Forelimb muscle (tissue), 1 donor: ENCODE results near the gene DNAL1. TPM values are rescaled to one million over a fixed set of nuclear protein-coding genes. Genes with fewer than 3 reads are reported as not detected.
"Not testable (repeated sequence)": the region's sequence is repeated elsewhere in the genome, so short reads cannot be mapped to it uniquely, and the experiment has no call there.

Experiments used
- DNase-seq: peaks from one replicate; pipeline ENCODE4 v3.0.0-alpha.2; 2013; ENCODE audit warnings: low read depth
- polyA plus RNA-seq: library from polyadenylated mRNA; unstranded; fragments of 120-200 nt; gene quantifications from one replicate; pipeline ENCODE4 v1.2.1, GENCODE V29; 2013; ENCODE audit not compliant: insufficient read length

The DNAL1 gene
- polyA plus RNA-seq, 1 donor: 6.8 TPM

- DNase-seq: not testable (repeated sequence)
Measured at GRCh38 chr14:73708076-73708475, 63.3 kb downstream of the DNAL1 start.

- no peak for DNase-seq
Measured at GRCh38 chr14:73709904-73710469, 65.2 kb downstream of the DNAL1 start.

GRCh38 chr14:73710737-73711136 is 66.0 kb downstream of the DNAL1 start:
- no peak for DNase-seq

GRCh38 chr14:73712071-73712506 is 67.3 kb downstream of the DNAL1 start:
- DNase-seq: no peak

- no peak for DNase-seq
Measured at GRCh38 chr14:73712540-73713180, 67.9 kb downstream of the DNAL1 start.

- no peak for DNase-seq
Measured at GRCh38 chr14:73713206-73713802, 68.5 kb downstream of the DNAL1 start.

GRCh38 chr14:73713803-73714655 is 69.2 kb downstream of the DNAL1 start, which contains the start of gene PNMA1:
PNMA1 (minus strand) TSS chr14:73714384; CDS start chr14:73713639, 745 bp downstream.
- DNase-seq: peak; percentile 60

- DNase-seq: no peak
Measured at GRCh38 chr14:73714656-73715081, 69.9 kb downstream of the DNAL1 start.

- no peak for DNase-seq
Measured at GRCh38 chr14:73715707-73716106, 70.9 kb downstream of the DNAL1 start.

GRCh38 chr14:73717266-73717665 is 72.5 kb downstream of the DNAL1 start:
- no peak for DNase-seq

- DNase-seq: no peak
Measured at GRCh38 chr14:73717711-73718417, 73.1 kb downstream of the DNAL1 start.

- no peak for DNase-seq
Measured at GRCh38 chr14:73718418-73719251, 73.8 kb downstream of the DNAL1 start.

- no peak for DNase-seq
Measured at GRCh38 chr14:73719361-73719760, 74.6 kb downstream of the DNAL1 start.

- no peak for DNase-seq
Measured at GRCh38 chr14:73719791-73720190, 75.0 kb downstream of the DNAL1 start.

- DNase-seq: no peak
Measured at GRCh38 chr14:73720636-73721035, 75.8 kb downstream of the DNAL1 start.

- no peak for DNase-seq
Measured at GRCh38 chr14:73721101-73721821, 76.5 kb downstream of the DNAL1 start.

- no peak for DNase-seq
Measured at GRCh38 chr14:73722581-73722980, 77.8 kb downstream of the DNAL1 start.

GRCh38 chr14:73723406-73723796 is 78.6 kb downstream of the DNAL1 start:
- DNase-seq: no peak

GRCh38 chr14:73723797-73724661 is 79.2 kb downstream of the DNAL1 start:
- no peak for DNase-seq
